Upper lobe of right lung (tissue), 1 donor: ENCODE data around the gene PPP2R5C. TPM values are rescaled to one million over a fixed set of nuclear protein-coding genes. Genes with fewer than 3 reads are reported as not detected.
A peak's percentile ranks its signal among the peaks of the same experiment; 100 is the strongest.

Experiments
- ATAC-seq: fragments of 200-7000 bp; cut with Tn5 transposase; one replicate; pipeline ENCODE4 v1.9.1; 2020; ENCODE audit warnings: mild to moderate bottlenecking, moderate library complexity
- DNase-seq: peaks from one replicate; pipeline ENCODE4 v3.0.0-alpha.2; 2020
- H3K27ac ChIP-seq: fragments of 200-600 bp; one replicate; pipeline ENCODE4 v1.8.0; 2022
- H3K27me3 ChIP-seq: fragments of 200-600 bp; one replicate; pipeline ENCODE4 v1.8.0; 2022; ENCODE audit warnings: mild to moderate bottlenecking
- H3K36me3 ChIP-seq: fragments of 200-600 bp; one replicate; pipeline ENCODE4 v1.8.0; 2022
- H3K4me1 ChIP-seq: fragments of 200-600 bp; one replicate; pipeline ENCODE4 v1.8.0; 2022
- H3K4me3 ChIP-seq: fragments of 200-600 bp; one replicate; pipeline ENCODE4 v1.8.0; 2022; ENCODE audit warnings: mild to moderate bottlenecking
- H3K9me3 ChIP-seq: fragments of 200-600 bp; one replicate; pipeline ENCODE4 v1.8.0; 2022
- CTCF ChIP-seq: fragments of 200-600 bp; IDR thresholded peaks from one replicate; pipeline ENCODE4 v1.8.0; 2022; ENCODE audit warnings: antibody characterized with exemption
- intact Hi-C: fragments of 100-400 bp; cut with DNase I; formaldehyde crosslinking; loops from one replicate; pipeline ENCODE4 v1.11.0; 2022
- total RNA-seq: library from RNA; stranded (reverse); fragmentation: NEBNext Ultra II Directional; extraction: Animal tissue kit (Norgen Biotek cat#: 25700); gene quantifications from one replicate; pipeline ENCODE4 v1.2.1, GENCODE V29; 2021
- donor health status: DM: no; HTN: yes; CAD: no; lungs with severe emphysema.

PPP2R5C gene
- total RNA-seq, 1 donor from 2014 or later: 165 TPM

- Histone ChIP-seq H3K9me3 (no peaks in the 10 kb centered on the region), H3K27ac (no peak overlapping the region), H3K4me1 (no peaks in the 10 kb centered on the region), H3K27me3 (no peaks in the 10 kb centered on the region), H3K36me3 (peaks cover 8% of the 10 kb centered on the region), H3K4me3 (no peak overlapping the region)
- DNase-seq (no peak), ATAC-seq (no peak)
- intact Hi-C loops: no loop called here
- TF ChIP-seq CTCF: no peak
Observed at GRCh38 chr14:101932673-101933072, 171.2 kb downstream of the PPP2R5C start.

- Histone ChIP-seq H3K4me1 (no peaks in the 10 kb centered on the region), H3K27ac (no peak overlapping the region), H3K36me3 (peaks cover 8% of the 10 kb centered on the region), H3K4me3 (no peak overlapping the region), H3K9me3 (no peaks in the 10 kb centered on the region), H3K27me3 (no peaks in the 10 kb centered on the region)
- DNase-seq (no peak), ATAC-seq (peak; percentile 11)
- intact Hi-C loops: no loop called here
- no peak for TF ChIP-seq CTCF
Observed at GRCh38 chr14:101933209-101933608, 171.7 kb downstream of the PPP2R5C start.

- Histone ChIP-seq H3K4me1 (no peaks in the 10 kb centered on the region), H3K27me3 (no peaks in the 10 kb centered on the region), H3K27ac (no peak overlapping the region), H3K36me3 (no peaks in the 10 kb centered on the region), H3K4me3 (no peak overlapping the region), H3K9me3 (no peaks in the 10 kb centered on the region)
- intact Hi-C loops: no loop called here
- no peak for ATAC-seq
- TF ChIP-seq CTCF: no peak
- DNase-seq: no peak
Observed at GRCh38 chr14:101934601-101935150, 173.2 kb downstream of the PPP2R5C start.

- Histone ChIP-seq H3K9me3 (no peaks in the 10 kb centered on the region), H3K4me3 (no peak overlapping the region), H3K4me1 (no peaks in the 10 kb centered on the region), H3K27me3 (no peaks in the 10 kb centered on the region), H3K27ac (no peak overlapping the region), H3K36me3 (no peaks in the 10 kb centered on the region)
- no peak for TF ChIP-seq CTCF
- peak; percentile 30 for DNase-seq
- intact Hi-C loops: no loop called here
- ATAC-seq: no peak
Observed at GRCh38 chr14:101937926-101938767, 176.6 kb downstream of the PPP2R5C start.

- DNase-seq: peak; percentile 11
- Histone ChIP-seq H3K9me3 (no peaks in the 10 kb centered on the region), H3K4me3 (no peak overlapping the region), H3K27me3 (no peaks in the 10 kb centered on the region), H3K27ac (no peak overlapping the region), H3K4me1 (no peaks in the 10 kb centered on the region), H3K36me3 (no peaks in the 10 kb centered on the region)
- TF ChIP-seq CTCF: no peak
- intact Hi-C loops: no loop called here
- no peak for ATAC-seq
Observed at GRCh38 chr14:101939646-101940170, 178.2 kb downstream of the PPP2R5C start.
